ENCODE results near the gene FAM13A.

The FAM13A gene

GRCh38 chr4:88792821-88793220, 264.2 kb downstream of the FAM13A start:
- H3K27ac ChIP-seq = no peak overlapping the region
- TF ChIP-seq ZFX (IDR thresholded peaks at IDR 0.05; ENCODE audit: borderline replicate concordance) (no peak), CTCF (IDR thresholded peaks at IDR 0.05) (no peak)

GRCh38 chr4:88792268-88792781, 264.7 kb downstream of the FAM13A start:
- TF ChIP-seq ZFX (IDR thresholded peaks at IDR 0.05; ENCODE audit: borderline replicate concordance) (no peak), CTCF (IDR thresholded peaks at IDR 0.05) (no peak)
- H3K27ac ChIP-seq = no peak overlapping the region

GRCh38 chr4:88791274-88791673, 265.7 kb downstream of the FAM13A start:
- no peak overlapping the region for H3K27ac ChIP-seq
- TF ChIP-seq ZFX (IDR thresholded peaks at IDR 0.05; ENCODE audit: borderline replicate concordance) (no peak), CTCF (IDR thresholded peaks at IDR 0.05) (peak; percentile 32)

- TF ChIP-seq ZFX (IDR thresholded peaks at IDR 0.05; ENCODE audit: borderline replicate concordance) = no peak
- TF ChIP-seq CTCF (IDR thresholded peaks at IDR 0.05) = no peak
- H3K27ac ChIP-seq = no peak overlapping the region
Measured at GRCh38 chr4:88788895-88789294, 268.1 kb downstream of the FAM13A start.

- H3K27ac ChIP-seq = no peak overlapping the region
- TF ChIP-seq ZFX (IDR thresholded peaks at IDR 0.05; ENCODE audit: borderline replicate concordance) (no peak), CTCF (IDR thresholded peaks at IDR 0.05) (no peak)
Measured at GRCh38 chr4:88788424-88788823, 268.6 kb downstream of the FAM13A start.

- no peak overlapping the region for H3K27ac ChIP-seq
- no peak for TF ChIP-seq CTCF (IDR thresholded peaks at IDR 0.05)
- TF ChIP-seq ZFX (IDR thresholded peaks at IDR 0.05; ENCODE audit: borderline replicate concordance) = no peak
Measured at GRCh38 chr4:88786011-88786410, 271.0 kb downstream of the FAM13A start.

GRCh38 chr4:88780389-88780788, 276.6 kb downstream of the FAM13A start:
- H3K27ac ChIP-seq = no peak overlapping the region
- TF ChIP-seq CTCF (IDR thresholded peaks at IDR 0.05) = no peak
- no peak for TF ChIP-seq ZFX (IDR thresholded peaks at IDR 0.05; ENCODE audit: borderline replicate concordance)
